Activated CD8-positive, alpha-beta memory T cell treated with anti-CD3 and anti-CD28 coated beads, Interleukin-2, amount 50 U/mL, for 48 hours (primary cell): ENCODE measurements around the gene THTPA.

Experiments
- DNase-seq: peaks from one replicate; pipeline ENCODE4 v3.0.0-alpha.2; 2020

Gene THTPA, protein sequence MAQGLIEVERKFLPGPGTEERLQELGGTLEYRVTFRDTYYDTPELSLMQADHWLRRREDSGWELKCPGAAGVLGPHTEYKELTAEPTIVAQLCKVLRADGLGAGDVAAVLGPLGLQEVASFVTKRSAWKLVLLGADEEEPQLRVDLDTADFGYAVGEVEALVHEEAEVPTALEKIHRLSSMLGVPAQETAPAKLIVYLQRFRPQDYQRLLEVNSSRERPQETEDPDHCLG

DNA sequence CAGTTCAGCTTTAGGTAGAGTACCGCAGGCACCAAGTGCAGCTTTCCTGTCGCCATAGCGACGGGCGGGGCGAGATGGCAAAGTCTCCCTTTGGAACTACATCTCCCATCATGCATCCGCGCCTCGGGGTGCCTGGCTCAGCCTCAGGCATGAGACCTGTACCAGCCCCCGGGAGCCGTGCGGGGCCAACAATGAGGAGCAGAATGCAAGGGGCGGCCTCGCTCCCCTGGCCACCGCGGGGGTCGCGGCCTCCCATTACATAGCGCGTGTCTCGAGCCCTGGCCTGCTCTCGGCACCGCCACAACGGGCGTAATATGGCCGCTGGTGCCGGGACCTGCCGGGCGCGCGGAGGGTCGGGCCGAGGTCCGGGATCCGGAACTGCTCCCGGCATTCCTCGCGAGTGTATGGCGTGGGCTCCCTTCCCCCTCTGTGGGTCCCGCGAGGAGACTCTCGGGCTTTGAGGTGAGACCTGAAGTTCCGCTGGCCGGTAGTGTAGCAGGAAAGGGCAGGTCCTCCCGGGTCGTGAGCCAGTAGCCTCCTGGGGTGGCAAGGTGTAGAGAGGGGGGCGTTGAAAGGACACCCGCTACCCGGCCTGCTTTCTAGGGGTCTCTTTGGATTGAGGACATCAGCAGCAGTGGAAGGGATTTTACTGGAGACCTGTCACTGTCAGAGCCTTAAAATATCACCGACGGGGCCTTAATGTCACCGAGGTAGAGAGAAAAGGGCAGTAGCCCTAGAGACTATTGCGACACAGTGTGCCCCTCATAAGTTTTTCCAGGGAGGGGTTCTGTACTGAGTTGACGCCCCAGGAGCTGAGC lies at the start of gene THTPA:
Gene THTPA, plus strand, starts transcription at position 390 of the 818 bp plus-strand sequence. CDS start 487 bp downstream, outside the sequence.
- DNase-seq: peak; percentile 95

DNA sequence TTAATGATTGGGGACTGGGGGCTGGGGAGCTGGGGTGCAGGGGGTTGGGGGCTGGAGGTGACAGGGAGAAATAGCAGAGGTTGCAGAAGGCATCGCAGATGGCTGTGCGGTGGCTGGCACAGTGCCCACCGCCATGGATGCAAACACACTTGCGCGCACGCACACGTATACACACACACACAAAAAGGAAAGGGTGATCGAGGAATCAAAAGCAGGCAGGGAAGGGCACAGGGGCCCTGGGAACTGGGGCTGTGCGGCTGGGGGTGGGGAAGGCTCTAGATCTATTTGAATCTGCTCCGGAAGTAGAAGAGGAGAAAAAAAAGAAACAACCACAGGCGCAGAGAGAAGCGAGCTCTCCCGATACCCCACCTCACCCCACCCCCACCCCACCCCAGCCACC lies 43.9 kb upstream of the THTPA start:
- DNase-seq: no peak

DNA sequence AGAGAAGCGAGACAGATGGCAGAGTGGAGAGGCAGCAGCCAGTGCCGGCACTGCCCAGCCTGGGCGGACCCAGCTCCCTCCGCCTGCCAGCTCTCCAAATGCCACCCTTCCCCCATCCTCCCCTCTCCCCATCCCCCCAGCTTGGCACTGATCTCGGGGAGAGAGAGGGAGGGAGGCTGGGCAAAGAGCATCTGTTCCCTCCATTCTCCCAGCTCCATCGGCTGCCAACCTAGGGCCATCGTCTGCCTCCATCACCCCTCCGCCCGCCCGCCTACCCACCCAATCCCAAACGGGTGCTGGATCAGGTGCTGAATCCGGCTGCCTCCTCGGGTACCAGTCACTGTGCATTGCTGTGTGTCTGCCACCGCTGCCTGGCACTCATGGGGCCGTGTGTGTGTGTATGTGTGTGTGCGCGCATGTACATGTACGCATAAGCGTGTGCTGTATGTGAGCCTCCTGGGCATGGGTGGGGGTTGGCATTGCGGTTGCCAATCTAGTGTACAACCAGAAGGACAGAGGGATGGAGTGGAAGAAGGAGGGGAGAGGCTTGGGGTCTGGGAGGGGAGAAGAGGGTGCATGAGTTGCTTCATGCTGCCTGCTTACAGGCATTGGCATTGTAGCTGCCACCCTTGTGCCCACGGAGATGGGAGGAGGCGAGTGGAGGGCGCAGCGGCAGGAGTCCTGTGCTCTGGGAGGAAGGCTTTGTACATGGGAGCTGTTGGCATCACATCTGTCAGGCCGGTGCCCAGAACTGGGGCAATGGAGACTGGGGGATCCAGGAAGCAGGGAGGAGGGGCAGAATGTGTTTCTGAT lies 42.9 kb upstream of the THTPA start:
- no peak for DNase-seq

DNA sequence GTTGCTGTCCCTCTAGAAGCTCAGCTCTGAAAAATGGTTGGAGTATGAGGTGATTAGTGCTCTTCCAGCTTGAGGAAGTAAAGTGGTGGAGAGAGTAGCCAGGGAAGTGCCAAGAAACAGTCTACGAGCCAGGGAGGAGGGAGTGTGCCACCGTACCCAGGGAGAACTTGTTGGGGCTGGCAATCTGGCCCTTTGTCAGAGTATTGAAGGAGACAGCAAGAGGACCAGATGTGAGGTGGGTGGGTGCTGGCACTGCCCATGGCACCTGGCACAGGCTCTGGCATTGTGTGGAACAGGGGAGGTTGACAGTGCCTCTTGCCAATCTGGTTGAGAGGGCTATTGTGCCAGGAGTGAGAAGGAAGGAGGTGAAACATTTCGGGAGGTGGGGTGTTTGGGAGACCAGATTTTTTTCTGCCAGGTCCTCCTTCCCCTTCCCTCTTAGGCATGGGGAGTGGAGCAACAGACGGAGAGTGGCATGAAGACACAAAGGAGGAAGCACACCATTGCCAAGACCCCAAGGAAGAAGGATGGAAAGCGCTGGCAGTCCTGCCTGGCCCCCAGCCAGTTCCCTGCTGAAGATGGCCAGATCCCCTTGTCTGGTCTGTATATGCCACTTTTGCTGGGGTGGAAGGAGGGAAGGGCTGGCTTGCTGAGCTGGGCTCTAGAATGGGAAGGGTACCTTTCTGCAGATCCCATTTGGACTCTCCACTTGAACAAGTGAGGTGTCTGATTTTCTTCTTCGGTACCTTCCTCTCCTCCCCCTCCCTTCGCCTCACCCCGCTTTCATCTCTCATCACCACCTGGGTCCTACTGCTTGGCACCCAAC lies 42.0 kb upstream of the THTPA start:
- no peak for DNase-seq

DNA sequence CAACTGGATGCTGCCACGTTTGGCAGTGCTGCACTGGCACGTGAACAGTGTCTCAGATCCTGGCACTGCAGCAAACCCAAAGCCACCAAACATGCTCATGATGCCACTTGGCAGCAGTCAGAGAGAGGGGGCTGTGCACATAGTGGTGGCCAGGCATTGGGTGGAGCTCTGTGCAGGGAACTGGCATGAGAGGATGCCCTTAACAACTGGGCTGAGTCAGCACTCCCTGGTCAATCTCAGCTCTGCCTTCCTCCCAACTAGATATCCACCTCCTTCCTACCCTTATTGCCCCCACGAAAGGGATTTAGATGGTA lies 41.5 kb upstream of the THTPA start:
- DNase-seq: no peak

DNA sequence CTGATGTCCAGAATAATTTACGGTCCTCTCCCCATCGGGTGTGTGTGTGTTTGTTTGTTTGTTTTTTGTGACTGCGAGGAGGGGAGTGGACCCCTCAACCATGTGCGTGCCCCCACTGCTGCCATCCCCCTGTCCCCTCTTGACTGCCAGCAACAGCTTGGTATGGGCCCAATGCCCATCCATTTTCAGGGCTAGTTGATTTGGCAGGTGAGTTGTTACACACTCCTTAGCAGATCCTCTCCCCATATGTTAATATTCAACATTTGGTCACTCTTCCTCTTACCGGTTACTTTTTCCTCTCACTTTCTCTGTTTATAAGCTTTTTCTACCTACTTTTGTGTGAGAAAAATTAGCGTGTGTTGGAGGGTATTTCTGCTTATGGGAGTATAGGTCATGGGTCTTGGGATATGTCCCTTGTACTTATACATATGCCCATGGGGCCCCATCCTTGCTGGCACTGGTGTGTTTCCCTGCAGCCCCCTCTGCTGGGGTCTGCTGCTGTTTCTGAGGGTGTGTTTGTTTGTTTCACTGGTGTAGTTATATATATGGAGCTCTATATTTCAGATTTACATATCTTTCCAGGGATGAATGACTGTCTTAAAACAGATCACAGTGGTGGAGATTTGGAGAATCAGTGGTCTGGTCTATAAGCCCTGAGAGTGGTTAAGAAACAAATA lies 38.3 kb upstream of the THTPA start:
- no peak for DNase-seq

DNA sequence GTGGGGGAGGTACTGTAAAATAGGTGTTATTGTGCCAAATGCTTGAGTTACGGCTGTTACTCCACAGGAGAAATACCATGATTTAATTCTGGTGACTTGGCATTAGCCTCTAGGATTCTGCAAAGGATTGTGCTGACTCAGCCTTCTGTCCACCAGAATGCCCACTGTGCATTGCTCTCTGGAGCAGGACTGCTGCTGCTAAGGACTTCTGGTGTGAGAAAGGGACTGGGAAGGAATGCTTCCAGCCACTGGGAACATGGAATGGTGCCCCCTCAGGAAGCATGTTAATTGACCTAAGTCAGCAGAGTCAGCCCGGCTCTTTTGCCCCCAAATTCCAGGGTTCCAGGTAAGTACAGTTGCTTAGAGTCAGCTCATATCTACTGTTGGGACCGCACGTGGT lies 37.4 kb upstream of the THTPA start:
- DNase-seq: no peak

DNA sequence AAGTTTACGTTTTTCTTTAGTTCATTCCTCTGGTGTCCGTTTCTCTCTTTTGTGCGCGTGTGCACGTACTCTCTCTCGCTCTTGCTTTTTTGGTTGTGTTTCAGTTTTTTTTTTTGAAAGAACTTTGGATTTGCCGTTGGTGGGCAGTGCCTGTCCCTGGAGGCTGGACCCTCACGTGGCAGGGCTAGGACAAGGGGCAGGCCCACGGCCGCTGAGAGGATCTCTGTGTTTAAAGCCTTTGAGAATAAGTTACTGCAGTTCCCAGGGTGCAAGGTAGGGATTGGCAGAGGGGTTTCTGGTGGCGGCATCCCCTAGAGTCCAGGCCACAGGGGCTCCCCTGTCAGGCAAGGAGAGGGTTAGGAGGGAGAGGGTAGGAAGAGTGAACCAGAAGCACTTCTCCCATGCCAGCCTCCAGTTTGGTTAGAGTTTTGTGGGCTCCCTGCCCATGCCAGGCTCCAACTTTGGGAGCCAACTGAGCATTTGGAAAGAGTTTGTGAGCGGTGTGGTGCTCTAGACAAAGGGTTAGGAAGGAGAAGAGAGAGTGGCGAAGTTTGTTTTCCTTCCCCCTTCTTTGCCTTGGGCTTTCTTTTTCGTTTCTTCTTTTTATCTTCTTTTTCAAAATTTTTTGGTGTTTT lies 35.1 kb upstream of the THTPA start:
- DNase-seq: no peak

DNA sequence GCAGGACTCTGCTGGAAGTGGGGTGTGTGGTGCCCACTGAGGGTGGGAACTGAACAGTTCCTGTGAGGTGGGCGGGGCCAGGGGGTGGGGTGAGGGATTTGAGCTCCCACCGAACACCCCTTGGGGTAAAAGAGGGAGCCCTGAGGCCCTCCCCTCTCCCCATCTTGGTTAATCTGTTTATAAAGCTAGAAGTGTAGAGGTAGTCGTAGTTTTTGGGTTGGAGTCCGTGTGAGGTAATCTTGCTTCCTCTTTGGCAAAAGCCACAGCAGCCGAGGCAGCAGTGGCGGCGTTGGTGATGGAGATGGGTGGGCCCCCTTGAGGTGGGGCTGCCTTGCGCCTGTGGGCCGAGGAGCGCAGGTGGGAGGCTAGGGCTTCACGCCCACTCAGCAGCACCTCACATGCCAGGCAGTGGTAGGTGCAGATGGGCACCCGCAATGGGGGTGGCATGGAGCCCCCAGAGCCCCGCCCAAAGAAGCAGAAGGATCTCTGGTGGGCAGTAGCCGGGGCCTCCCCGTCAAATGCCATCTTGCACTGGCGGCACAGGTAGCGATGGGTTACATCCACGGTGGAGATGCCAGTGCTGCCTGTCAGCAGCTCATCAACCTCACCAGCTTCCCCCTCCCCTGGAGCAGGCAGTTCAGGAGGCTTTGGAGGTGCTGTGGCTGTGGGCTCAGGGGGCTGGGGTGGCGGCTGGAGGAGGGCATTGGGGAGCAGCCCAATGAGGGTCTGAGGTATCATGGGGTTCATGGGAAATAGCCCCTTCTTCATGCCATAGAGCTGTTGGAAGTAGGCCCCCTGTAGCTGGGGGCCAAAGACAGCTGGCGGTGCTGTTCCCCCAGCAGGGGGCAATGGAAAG lies 34.1 kb upstream of the THTPA start:
- DNase-seq: no peak

DNA sequence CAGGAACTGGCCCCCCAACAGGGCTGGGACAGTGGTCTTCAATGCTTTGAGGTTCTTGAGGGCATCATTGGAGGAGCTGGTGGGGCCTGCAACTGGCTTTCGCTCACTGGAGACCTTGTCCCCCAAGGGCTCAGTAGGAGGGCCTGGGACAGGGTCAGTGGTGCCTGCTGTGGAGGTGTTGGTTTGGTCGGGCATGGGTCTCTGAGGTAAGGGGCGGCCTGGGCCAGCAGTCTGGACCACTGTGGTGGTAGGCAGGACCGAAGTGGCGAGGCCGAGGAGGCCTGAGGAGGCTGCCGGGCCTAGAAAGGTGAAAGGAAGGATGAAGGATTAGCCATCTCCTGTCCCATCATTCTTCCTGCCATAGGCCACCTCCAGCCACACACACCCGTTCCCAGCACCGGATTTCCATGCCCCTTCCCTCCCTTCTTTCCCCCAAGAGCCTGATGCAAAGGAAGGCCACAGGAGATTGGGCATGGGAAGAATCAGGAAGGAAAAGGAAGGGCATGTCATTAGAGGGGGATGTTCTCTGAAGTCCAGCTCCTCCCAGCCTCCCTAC lies 33.4 kb upstream of the THTPA start:
- DNase-seq: no peak

DNA sequence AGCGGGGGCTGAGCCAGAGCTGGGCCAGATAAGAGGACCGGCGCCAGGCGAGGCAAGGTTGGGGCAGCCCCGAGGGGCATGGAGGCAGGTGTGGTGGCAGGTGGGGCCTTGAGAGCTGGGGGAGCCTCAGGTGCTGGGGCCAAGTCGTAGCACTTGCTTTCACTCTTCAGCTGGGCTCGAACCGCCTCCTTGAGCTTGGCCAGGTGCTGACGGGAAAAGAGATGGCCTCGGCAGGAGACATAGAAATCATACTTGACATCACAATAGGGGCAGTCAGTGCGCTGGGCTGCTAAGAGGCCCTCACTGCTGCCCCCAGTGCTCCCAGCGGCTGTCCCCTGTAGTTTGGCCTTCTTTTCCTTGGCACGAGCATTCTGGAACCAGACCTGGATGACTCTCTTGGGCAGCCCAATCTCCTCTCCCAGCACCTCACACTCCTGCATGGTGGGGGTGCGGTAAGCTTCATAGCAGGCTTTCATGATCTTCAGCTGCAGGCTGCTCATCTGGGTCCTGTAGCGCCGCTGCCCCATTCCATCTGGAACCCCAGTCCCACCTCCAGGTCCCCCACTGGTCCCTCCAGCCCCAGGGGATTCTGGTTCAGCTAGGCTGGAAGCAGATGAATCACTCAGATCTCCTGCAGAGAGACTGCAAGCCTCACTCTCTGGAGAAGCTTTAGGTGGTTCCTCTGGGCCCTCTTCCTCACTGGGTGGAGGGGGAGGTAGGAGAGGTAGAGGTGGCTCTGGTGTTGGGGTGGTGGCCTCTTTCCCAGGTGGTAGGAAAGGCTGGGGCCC lies 32.6 kb upstream of the THTPA start:
- no peak for DNase-seq

DNA sequence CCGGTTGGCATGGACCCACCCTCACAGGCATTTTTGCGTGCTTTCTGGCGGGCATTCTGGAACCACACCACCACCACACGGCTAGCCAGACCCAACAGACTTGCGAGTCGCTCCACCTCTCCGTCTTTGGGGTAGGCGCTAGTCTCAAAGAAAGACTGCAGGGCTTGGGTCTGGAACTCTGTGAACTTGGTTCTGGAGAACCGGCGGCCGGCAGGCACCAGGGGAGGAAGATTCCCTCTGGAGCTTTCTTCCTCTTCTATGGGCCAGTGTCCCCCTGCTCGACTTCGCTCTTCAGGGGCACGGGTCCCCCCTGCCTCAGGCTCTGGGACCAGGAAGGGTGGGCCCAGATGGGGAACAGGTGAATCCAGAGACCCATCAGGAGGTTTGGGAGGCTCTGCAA lies 31.1 kb upstream of the THTPA start:
- DNase-seq: no peak

DNA sequence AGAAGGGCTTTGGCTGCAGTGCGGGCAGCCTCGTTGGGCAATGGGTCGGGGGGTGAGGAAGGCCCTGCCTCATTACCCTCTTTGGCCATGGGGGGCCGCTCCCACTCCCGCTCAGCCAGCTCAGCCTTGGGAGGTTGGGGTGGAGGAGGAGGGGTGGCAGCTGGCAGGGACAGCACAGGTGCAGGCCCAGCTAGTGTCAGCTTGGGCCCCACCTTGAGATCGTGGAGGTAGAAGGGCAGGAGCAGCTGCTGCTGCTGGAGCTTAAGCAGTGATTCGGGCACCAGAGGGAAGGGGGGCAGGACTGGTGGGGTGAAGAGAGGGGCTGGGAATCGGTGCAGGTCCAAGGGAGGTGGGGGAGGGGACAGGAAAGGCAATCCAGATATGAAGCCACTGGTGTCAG lies 30.5 kb upstream of the THTPA start:
- no peak for DNase-seq

DNA sequence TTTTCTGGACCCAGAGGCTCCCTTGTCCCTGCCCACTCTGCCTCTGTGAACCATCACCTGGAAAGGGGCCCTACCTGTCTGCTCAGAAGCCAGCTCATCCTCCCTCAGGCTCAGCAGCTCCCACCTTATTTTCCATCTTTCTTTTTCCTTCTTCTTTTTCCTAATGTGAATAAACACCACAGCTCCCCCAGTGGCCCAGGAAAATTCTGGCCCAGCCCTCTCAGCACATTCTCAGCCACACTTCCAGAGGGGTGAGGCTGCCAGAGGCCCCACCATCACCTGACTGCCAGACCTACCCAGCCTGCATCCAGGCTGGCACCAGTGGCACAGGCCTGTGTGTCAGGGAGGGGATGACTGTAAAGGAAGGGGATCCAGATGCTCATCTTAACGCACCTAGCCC lies 27.5 kb upstream of the THTPA start:
- DNase-seq: no peak

DNA sequence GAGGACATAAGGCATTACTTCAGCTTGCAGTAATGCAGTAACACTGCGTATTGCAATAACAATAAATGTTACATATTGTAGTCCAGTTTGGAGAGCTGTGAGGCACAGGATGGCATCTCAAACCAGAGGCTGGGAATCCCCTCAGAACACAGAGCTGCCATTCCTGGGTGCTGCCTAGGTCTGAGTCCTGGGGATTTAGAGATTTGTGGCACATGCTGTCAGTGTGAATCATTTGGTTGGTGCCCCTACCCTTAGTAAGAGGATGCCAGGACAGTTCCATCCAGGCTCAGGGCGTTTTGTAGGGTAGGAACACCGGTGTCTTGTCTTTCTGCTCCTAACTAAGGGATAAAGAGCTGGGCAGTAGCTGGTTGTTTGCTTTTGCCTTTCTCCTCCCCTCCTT lies 27.1 kb upstream of the THTPA start:
- DNase-seq: no peak

DNA sequence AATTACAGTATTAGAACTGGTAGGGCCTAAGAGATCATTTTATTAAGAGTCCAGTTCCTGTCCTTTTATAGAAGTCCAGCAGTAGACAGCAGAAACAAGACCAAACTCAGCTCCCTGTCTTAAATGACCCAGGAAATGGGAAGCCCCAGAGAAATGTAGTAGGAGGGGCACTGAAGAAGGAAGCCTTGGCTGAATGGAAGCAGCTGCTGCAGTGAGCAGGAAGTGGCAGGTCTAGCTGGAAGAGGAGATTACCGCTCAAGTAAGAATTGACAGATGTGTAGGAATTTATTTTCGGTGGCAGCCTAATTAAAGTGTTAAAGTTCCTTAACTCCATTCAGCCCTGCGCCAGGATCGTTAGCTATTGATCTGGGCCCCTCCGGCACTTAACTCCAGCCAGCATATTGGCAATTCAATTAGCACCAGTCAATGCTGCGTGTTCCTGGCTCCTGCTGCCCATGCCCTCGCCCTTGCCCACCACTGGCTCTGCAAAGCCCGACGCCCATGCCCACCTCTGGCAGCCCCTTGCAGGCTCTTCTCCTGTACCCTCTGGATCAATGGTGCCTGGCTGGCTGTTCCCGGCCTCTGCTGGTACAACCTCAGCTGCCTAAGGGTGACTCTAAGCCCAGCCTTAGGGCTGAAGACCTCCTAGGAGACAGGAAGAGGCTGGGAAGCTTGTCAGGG lies 25.6 kb upstream of the THTPA start:
- DNase-seq: no peak

DNA sequence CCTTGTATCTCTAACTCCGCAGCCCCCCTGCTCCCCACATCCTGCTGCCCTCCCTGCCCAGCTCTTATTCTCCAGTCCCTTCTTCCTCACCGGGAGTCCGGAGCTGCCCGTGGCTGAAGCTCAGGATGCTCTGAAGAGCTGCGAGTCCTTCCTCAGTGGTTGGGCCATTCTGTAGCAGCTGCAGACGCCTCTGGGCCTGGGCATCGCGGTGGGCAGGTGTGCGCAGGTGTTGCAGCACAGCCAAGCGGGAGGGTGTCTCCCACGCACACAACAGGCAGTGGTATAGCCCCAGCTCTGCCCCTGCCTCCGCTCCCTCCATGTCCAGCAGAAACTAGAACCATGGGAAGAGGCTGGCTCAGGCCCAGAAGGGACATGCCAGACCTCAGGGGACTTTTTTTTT lies 24.7 kb upstream of the THTPA start:
- DNase-seq: no peak

DNA sequence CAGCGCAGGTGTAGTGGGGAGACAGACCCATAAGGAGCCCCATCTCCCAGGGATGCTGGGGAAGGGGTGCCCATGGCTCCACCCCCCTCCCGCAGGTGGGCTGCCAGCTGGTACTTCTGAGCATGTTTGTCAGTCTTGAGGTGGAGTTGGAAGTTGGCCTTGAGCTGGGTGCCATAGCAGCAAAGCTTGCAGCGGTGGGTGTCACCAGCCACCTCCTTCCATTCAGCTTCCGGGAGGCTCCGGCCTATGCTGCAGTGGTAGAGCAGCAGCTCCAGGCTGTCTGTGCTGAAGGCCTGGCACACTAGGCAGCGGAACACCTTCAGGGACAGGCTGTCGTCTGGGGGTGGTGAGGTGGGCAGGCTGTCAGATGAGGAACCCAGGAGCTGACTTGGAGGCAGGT lies 23.4 kb upstream of the THTPA start:
- DNase-seq: no peak
